ENCODE results near the gene ADRB1. TPM values are rescaled to one million over a fixed set of nuclear protein-coding genes. Genes with fewer than 3 reads are reported as not detected.

Gene ADRB1
- total RNA-seq, 1 donor: not detected

DNA sequence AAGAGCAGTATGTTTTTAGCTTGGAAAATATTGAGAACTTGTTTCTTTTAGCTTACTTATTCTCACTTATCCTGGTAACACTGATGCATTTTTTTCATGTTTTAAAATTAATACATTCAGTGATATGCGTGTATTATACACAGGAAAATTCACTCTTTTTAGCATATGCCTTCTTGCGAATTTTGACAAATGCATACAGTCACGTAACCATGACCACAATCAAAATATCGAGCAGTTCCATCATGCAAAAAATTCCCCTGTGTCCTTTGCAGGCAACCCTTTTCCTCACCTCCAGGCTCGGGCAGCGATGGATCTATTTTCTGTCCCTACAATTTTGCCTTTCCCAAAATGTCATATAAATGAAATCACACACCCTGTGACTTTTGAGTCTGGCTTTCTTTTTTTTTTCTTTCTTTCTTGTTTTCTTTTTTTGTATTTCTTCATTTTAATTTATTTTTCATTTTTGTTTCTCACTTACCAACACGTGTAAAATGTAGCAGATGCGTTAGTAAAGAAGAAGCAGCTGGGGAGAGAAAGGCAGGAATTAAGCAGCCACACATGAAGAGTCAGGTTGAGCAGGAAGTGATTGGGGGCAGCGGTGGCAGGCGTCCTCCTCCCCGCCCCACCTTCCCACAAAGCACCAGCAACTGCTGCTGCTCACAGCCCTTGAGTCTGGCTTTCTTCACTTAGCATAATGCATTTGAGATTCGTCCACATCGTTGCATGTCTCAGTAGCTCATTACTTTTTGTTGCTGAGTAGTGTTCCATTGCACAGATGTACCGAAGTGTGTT, 29.9 kb downstream of the ADRB1 start:
- Histone ChIP-seq H3K79me2 (ENCODE audit: insufficient read depth, low read length) (no peaks in the 10 kb centered on the region), H3K36me3 (ENCODE audit: insufficient read depth, low read length) (no peaks in the 10 kb centered on the region), H3K27me3 (ENCODE audit: insufficient read depth, low read length) (no peaks in the 10 kb centered on the region), H4K20me1 (ENCODE audit: insufficient read depth, low read length) (no peaks in the 10 kb centered on the region), H3K4me2 (ENCODE audit: insufficient read depth, low read length) (no peak overlapping the region), H2AFZ (ENCODE audit: low read length) (no peak overlapping the region), H3K4me3 (ENCODE audit: insufficient read depth, low read length) (no peak overlapping the region), H3K4me1 (ENCODE audit: insufficient read depth, low read length) (no peaks in the 10 kb centered on the region), H3K27ac (ENCODE audit: low read depth, low read length) (no peak overlapping the region), H3K9me3 (ENCODE audit: low read depth, low read length) (no peaks in the 10 kb centered on the region)
- TF ChIP-seq, protein P1, sequence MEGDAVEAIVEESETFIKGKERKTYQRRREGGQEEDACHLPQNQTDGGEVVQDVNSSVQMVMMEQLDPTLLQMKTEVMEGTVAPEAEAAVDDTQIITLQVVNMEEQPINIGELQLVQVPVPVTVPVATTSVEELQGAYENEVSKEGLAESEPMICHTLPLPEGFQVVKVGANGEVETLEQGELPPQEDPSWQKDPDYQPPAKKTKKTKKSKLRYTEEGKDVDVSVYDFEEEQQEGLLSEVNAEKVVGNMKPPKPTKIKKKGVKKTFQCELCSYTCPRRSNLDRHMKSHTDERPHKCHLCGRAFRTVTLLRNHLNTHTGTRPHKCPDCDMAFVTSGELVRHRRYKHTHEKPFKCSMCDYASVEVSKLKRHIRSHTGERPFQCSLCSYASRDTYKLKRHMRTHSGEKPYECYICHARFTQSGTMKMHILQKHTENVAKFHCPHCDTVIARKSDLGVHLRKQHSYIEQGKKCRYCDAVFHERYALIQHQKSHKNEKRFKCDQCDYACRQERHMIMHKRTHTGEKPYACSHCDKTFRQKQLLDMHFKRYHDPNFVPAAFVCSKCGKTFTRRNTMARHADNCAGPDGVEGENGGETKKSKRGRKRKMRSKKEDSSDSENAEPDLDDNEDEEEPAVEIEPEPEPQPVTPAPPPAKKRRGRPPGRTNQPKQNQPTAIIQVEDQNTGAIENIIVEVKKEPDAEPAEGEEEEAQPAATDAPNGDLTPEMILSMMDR (IDR thresholded peaks at IDR 0.05; ENCODE audit: extremely low read depth, low read depth, low read length): no peak
- DNase-seq (ENCODE audit: insufficient read length, low spot score, missing footprints): peak; percentile 60

DNA sequence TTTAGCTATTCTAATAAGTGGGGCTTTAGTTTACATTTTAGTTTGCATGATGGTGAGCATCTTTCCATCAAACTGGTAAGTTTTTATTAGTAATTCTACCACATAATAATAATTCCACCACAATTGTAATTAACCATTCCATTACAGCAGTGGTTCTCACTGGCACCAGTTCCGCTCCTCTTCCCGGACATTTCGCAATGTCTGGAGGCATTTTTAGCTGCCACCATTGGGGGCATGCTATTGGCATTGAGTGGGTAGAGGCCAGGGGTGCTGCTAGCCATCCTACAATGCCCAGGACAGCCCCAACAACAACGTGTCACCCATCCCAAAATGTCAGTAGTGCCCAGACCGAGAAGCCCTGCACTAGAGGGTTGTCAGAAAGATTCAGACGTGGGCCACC, 31.4 kb downstream of the ADRB1 start:
- no peak overlapping the region for H3K4me3 ChIP-seq (ENCODE audit: insufficient read depth, low read length)
- no peak overlapping the region for H2AFZ ChIP-seq (ENCODE audit: low read length)
- H3K36me3 ChIP-seq (ENCODE audit: insufficient read depth, low read length): no peaks in the 10 kb centered on the region
- no peak overlapping the region for H3K27ac ChIP-seq (ENCODE audit: low read depth, low read length)
- no peak overlapping the region for H3K4me2 ChIP-seq (ENCODE audit: insufficient read depth, low read length)
- no peaks in the 10 kb centered on the region for H3K79me2 ChIP-seq (ENCODE audit: insufficient read depth, low read length)
- H4K20me1 ChIP-seq (ENCODE audit: insufficient read depth, low read length): no peaks in the 10 kb centered on the region
- TF ChIP-seq, protein P1 (IDR thresholded peaks at IDR 0.05; ENCODE audit: extremely low read depth, low read depth, low read length): no peak
- no peaks in the 10 kb centered on the region for H3K4me1 ChIP-seq (ENCODE audit: insufficient read depth, low read length)
- DNase-seq (ENCODE audit: insufficient read length, low spot score, missing footprints): no peak
- no peaks in the 10 kb centered on the region for H3K27me3 ChIP-seq (ENCODE audit: insufficient read depth, low read length)
- no peaks in the 10 kb centered on the region for H3K9me3 ChIP-seq (ENCODE audit: low read depth, low read length)

DNA sequence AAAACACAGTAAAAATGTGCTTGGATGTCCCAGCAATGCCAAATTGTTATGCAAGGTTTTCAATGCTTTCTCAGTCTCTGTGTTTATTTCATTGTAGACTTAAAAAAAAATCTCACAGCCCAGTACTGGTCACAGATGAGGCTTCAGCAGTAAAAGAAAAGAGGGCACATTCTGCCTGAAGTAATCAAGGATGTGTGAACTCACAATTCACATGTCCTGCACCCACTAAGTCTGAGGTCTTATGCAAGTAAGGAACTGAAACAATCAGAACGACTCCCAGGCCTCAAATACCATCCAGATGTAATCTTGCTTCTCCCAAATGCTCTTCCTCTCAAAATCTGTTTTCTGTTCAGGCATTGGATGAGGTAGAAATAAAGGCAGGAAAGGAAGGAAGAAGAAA, 33.7 kb downstream of the ADRB1 start:
- H3K4me1 ChIP-seq (ENCODE audit: insufficient read depth, low read length): no peaks in the 10 kb centered on the region
- no peaks in the 10 kb centered on the region for H4K20me1 ChIP-seq (ENCODE audit: insufficient read depth, low read length)
- no peaks in the 10 kb centered on the region for H3K9me3 ChIP-seq (ENCODE audit: low read depth, low read length)
- no peaks in the 10 kb centered on the region for H3K36me3 ChIP-seq (ENCODE audit: insufficient read depth, low read length)
- no peak overlapping the region for H3K4me2 ChIP-seq (ENCODE audit: insufficient read depth, low read length)
- H3K27me3 ChIP-seq (ENCODE audit: insufficient read depth, low read length): no peaks in the 10 kb centered on the region
- no peak overlapping the region for H3K27ac ChIP-seq (ENCODE audit: low read depth, low read length)
- H2AFZ ChIP-seq (ENCODE audit: low read length): no peak overlapping the region
- TF ChIP-seq, protein P1 (IDR thresholded peaks at IDR 0.05; ENCODE audit: extremely low read depth, low read depth, low read length): no peak
- H3K79me2 ChIP-seq (ENCODE audit: insufficient read depth, low read length): no peaks in the 10 kb centered on the region
- no peak for DNase-seq (ENCODE audit: insufficient read length, low spot score, missing footprints)
- no peak overlapping the region for H3K4me3 ChIP-seq (ENCODE audit: insufficient read depth, low read length)

DNA sequence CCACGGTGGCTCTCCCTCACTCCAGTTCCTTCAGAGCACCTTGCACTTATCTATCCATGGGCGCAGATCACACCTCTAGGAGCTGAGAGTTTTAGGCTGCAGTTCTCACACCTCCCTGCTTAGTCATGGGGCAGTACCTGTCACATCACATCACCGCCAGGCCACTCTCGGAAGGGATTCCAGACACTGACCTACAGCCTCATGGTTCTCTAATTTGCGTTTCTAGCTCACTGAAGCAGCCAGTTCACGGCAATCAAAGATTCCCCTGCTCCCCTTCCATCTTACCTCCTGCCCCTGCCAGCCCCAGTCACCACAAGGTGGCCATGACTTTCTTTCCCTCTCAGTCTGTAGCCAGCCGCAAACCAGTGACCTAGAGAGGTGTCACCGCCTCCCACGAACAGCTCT, 34.2 kb downstream of the ADRB1 start:
- H3K4me2 ChIP-seq (ENCODE audit: insufficient read depth, low read length): no peak overlapping the region
- no peaks in the 10 kb centered on the region for H3K9me3 ChIP-seq (ENCODE audit: low read depth, low read length)
- TF ChIP-seq, protein P1 (IDR thresholded peaks at IDR 0.05; ENCODE audit: extremely low read depth, low read depth, low read length): no peak
- H3K79me2 ChIP-seq (ENCODE audit: insufficient read depth, low read length): no peaks in the 10 kb centered on the region
- H3K27ac ChIP-seq (ENCODE audit: low read depth, low read length): no peak overlapping the region
- no peaks in the 10 kb centered on the region for H3K4me1 ChIP-seq (ENCODE audit: insufficient read depth, low read length)
- H3K4me3 ChIP-seq (ENCODE audit: insufficient read depth, low read length): no peak overlapping the region
- H2AFZ ChIP-seq (ENCODE audit: low read length): no peak overlapping the region
- DNase-seq (ENCODE audit: insufficient read length, low spot score, missing footprints): no peak
- H3K27me3 ChIP-seq (ENCODE audit: insufficient read depth, low read length): no peaks in the 10 kb centered on the region
- no peaks in the 10 kb centered on the region for H3K36me3 ChIP-seq (ENCODE audit: insufficient read depth, low read length)
- no peaks in the 10 kb centered on the region for H4K20me1 ChIP-seq (ENCODE audit: insufficient read depth, low read length)
